OCI-LY1 (cell line): ENCODE results near the gene PAX3.

Source experiments
- CTCF ChIP-seq: fragments of 200-600 bp; sonication (generic), shearing (Covaris generic); IDR thresholded peaks from 2 replicates; pipeline ENCODE4 v1.5.1; 2017; ENCODE audit warnings: mild to moderate bottlenecking, antibody characterized with exemption, low read length, moderate library complexity, mixed read lengths
- EZH2 ChIP-seq: fragments of 200-600 bp; sonication (generic), shearing (Covaris generic); IDR thresholded peaks from 2 replicates; pipeline ENCODE4 v1.8.0; 2017; ENCODE audit warnings: borderline replicate concordance, mixed run types, mild to moderate bottlenecking, antibody characterized with exemption, low read length, moderate library complexity, mixed read lengths

- TF ChIP-seq CTCF, result no peak
- TF ChIP-seq EZH2, result no peak
Observed at GRCh38 chr2:222240676-222241049, 58.1 kb downstream of the PAX3 start.
